ENCODE results near the gene PRKCZ. TPM values are rescaled to one million over a fixed set of nuclear protein-coding genes. Genes with fewer than 3 reads are reported as not detected.

PRKCZ gene
- total RNA-seq, 2 experiments from 2014 or later, result 17.8 to 19.0 TPM

DNA sequence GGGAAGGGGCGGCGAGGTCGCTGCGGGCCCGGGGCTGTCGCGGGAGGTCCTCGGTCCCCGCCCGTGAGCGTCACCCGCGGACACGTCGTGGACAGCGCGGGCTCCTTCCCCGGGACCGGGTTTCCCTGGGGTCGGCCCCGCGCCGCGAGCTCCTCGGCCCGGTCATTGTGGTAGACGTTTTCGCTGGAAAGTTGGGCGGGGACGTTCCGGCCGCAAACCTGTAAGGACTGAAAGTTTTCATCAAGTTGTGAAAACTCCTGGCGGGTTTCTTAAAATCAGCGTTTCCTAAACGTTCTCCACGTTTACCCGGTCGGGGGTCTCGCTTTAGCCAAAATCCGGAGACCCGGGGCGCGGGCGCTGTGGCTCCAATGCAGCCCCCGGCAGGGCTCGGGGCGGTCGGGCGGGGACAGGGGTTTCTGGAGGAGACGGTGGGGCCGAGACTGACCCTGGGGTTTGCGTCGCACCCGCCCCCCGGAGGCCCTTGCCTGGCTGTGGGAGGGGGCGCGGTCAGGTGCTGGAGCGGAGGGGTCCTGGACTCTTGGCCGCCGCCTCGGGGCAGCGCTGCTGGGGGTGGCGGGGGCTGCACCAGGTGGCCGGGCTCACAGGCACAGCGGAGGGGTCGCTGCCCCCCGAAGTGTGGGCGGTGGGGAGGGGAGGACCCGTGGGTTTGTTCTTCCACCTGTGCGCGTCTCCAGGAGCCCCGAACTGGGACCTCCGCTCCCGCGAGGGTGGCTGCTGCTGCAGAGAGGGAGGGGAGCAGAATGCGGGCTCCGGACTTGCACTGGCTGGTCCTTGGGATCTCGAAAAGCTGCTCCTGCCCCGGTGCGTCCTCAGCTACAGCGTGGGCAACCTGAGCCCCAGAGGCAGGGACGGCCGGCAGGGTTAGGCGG lies 827 bp downstream of the PRKCZ start:
- Histone ChIP-seq H3K4me1 (ENCODE audit: insufficient read depth, low read length) (peaks cover 31% of the 10 kb centered on the region), H3K36me3 (ENCODE audit: insufficient read depth, low read length) (peaks cover 8% of the 10 kb centered on the region), H3K4me3 (ENCODE audit: low read length) (peak overlapping the region; percentile 61), H3K27me3 (ENCODE audit: control insufficient read depth in 1 of 2, insufficient read depth in 2 of 2, low read length in 2 of 2) (peaks cover 9 to 16% of the 10 kb centered on the region in 2 experiments), H3K9me3 (ENCODE audit: control insufficient read depth in 1 of 2, insufficient read depth in 1 of 2, low read length in 2 of 2) (peaks cover 0 to 16% of the 10 kb centered on the region in 2 experiments), H3K27ac (ENCODE audit: low read depth in 1 of 2, low read length in 2 of 2) (no peak overlapping the region)
- peak in 2 of 14 experiments; percentile 12 to 45 for DNase-seq
- Mint-ChIP-seq H3K4me3 (peak overlapping the region; percentile 84), H3K27ac (no peak overlapping the region), H3K27me3 (peaks cover 10% of the 10 kb centered on the region), H3K9me3 (no peaks in the 10 kb centered on the region), H3K4me1 (ENCODE audit: low read depth) (peaks cover 16% of the 10 kb centered on the region), H3K36me3 (ENCODE audit: low read depth) (peaks cover 13% of the 10 kb centered on the region)
- ChIA-PET CTCF (no interaction called here), POLR2A (interaction anchor here (0.9 kb wide), 1 partner anchor 27 kb away, joined by 3 read pairs; no protein-coding TSS in a partner anchor)
- TF ChIP-seq, protein P1, sequence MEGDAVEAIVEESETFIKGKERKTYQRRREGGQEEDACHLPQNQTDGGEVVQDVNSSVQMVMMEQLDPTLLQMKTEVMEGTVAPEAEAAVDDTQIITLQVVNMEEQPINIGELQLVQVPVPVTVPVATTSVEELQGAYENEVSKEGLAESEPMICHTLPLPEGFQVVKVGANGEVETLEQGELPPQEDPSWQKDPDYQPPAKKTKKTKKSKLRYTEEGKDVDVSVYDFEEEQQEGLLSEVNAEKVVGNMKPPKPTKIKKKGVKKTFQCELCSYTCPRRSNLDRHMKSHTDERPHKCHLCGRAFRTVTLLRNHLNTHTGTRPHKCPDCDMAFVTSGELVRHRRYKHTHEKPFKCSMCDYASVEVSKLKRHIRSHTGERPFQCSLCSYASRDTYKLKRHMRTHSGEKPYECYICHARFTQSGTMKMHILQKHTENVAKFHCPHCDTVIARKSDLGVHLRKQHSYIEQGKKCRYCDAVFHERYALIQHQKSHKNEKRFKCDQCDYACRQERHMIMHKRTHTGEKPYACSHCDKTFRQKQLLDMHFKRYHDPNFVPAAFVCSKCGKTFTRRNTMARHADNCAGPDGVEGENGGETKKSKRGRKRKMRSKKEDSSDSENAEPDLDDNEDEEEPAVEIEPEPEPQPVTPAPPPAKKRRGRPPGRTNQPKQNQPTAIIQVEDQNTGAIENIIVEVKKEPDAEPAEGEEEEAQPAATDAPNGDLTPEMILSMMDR (IDR thresholded peaks at IDR 0.05), result no peak
- intact Hi-C loops (cut with DNase I, micrococcal nuclease), result loop anchor here in 1 of 2 experiments (5.0 kb wide), 1 partner anchor 81 kb away; no protein-coding TSS in a partner anchor
- ATAC-seq (ENCODE audit: poor library complexity), result no peak

DNA sequence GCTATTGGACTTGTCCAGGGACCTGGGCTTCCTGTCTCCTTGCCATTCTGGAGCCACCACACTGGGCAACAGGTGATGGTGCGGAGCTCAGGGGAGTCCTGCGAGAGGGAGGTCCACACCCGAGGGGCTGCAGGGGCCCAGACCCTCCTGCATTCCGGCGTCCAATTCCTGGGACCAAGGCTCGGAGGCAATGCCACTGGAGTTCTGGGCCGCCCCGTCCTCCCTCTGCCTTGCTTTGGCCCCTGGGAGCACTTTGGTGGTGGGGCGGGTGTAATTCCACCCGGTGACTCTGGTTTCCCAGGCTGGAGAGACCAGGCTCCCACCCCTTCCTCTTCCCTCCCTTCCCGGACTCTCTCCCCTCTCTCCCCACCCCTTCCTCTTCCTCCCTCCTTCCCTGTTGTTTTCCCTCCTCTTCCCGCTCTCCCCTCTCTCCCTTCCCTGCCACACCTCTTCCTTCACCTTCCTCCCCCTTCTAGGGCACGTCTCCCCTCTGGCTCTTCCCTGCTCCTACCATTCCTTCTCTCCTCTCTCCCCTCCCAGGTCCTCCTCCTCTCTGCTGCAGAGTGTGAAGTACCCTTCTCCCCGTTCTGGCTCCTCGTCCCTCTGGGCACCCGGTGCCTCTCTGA lies 2.0 kb downstream of the PRKCZ start:
- DNase-seq, result no peak
- Mint-ChIP-seq H3K9me3 (no peaks in the 10 kb centered on the region), H3K27ac (peak overlapping the region; percentile 44), H3K27me3 (peaks cover 10% of the 10 kb centered on the region), H3K4me3 (peak overlapping the region; percentile 85), H3K4me1 (ENCODE audit: low read depth) (peaks cover 16% of the 10 kb centered on the region), H3K36me3 (ENCODE audit: low read depth) (peaks cover 14% of the 10 kb centered on the region)
- Histone ChIP-seq H3K27ac (ENCODE audit: low read depth in 1 of 2, low read length in 2 of 2) (no peak overlapping the region), H3K9me3 (ENCODE audit: control insufficient read depth in 1 of 2, insufficient read depth in 1 of 2, low read length in 2 of 2) (peaks cover 0 to 12% of the 10 kb centered on the region in 2 experiments), H3K4me3 (ENCODE audit: low read length) (no peak overlapping the region), H3K27me3 (ENCODE audit: control insufficient read depth in 1 of 2, insufficient read depth in 2 of 2, low read length in 2 of 2) (peaks cover under 1 to 12% of the 10 kb centered on the region in 2 experiments), H3K36me3 (ENCODE audit: insufficient read depth, low read length) (peaks cover 14% of the 10 kb centered on the region), H3K4me1 (ENCODE audit: insufficient read depth, low read length) (peaks cover 24% of the 10 kb centered on the region)
- intact Hi-C loops (cut with DNase I, micrococcal nuclease), result loop anchor here in 1 of 2 experiments (5.0 kb wide), 1 partner anchor 80 kb away; no protein-coding TSS in a partner anchor
- ChIA-PET CTCF (no interaction called here), POLR2A (no interaction called here)
- no peak for ATAC-seq (ENCODE audit: poor library complexity)
- TF ChIP-seq, protein P1 (IDR thresholded peaks at IDR 0.05), result no peak

DNA sequence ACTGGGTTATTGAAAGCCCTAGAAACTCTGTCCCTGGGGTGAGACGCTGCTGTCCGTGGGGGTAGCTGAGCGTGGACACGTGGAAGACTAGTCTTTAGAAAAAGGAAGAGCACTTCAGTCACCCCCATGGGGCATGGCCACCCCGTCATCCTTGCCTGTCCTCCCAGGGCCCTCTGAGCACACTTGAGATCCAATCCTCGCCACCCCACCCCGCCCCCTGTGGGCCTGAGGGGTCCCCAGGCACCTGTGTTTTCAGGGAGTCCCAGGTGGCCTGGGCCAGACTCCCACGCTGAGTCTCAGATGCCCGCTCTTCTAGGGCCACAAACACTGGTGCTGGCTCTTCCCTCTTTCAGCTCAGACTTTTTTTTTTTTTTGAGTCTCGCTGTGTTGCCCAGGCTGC lies 2.5 kb downstream of the PRKCZ start:
- Mint-ChIP-seq H3K9me3 (no peaks in the 10 kb centered on the region), H3K4me3 (peak overlapping the region; percentile 85), H3K27ac (peak overlapping the region; percentile 44), H3K27me3 (peaks cover 10% of the 10 kb centered on the region), H3K36me3 (ENCODE audit: low read depth) (peaks cover 19% of the 10 kb centered on the region), H3K4me1 (ENCODE audit: low read depth) (peaks cover 16% of the 10 kb centered on the region)
- Histone ChIP-seq H3K27me3 (ENCODE audit: control insufficient read depth in 1 of 2, insufficient read depth in 2 of 2, low read length in 2 of 2) (peaks cover 0 to 8% of the 10 kb centered on the region in 2 experiments), H3K4me1 (ENCODE audit: insufficient read depth, low read length) (peaks cover 24% of the 10 kb centered on the region), H3K27ac (ENCODE audit: low read depth in 1 of 2, low read length in 2 of 2) (no peak overlapping the region), H3K4me3 (ENCODE audit: low read length) (no peak overlapping the region), H3K36me3 (ENCODE audit: insufficient read depth, low read length) (peaks cover 17% of the 10 kb centered on the region), H3K9me3 (ENCODE audit: control insufficient read depth in 1 of 2, insufficient read depth in 1 of 2, low read length in 2 of 2) (peaks cover 0 to 7% of the 10 kb centered on the region in 2 experiments)
- CTCF ChIA-PET, result no interaction called here
- POLR2A ChIA-PET, result no interaction called here
- TF ChIP-seq, protein P1 (IDR thresholded peaks at IDR 0.05), result no peak
- DNase-seq (no peak), ATAC-seq (ENCODE audit: poor library complexity) (no peak)
- intact Hi-C loops (cut with DNase I, micrococcal nuclease), result loop anchor here in 1 of 2 experiments (5.0 kb wide), 1 partner anchor 80 kb away; no protein-coding TSS in a partner anchor
